Measurements from ENCODE around the gene STK17B.

DNA sequence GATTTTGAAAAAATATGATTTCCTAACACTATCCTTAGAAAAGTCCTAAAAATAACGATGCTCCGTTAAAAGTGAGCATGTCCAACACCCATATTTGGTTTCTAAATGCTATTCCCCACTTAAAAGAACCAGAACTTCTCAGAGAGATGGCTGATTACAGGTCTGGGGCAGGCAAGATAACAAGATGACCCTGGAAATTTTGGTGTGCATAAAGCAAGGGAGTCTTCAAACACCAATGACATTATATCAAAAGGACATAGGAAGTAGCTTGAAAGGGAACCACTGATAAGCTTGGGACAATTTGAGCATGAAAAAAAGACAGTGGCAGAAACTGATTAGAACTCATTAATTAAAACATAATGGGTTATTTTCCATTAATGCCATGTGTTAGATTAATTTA, 17.9 kb downstream of the STK17B start:
- TF ChIP-seq CHD2 (IDR thresholded peaks at IDR 0.05; ENCODE audit: low read length, partially characterized antibody) (no peak), KDM1A (IDR thresholded peaks at IDR 0.05; ENCODE audit: low read depth) (no peak), EP300 (IDR thresholded peaks at IDR 0.05) (no peak), SMC3 (IDR thresholded peaks at IDR 0.05) (no peak)
- TF ChIP-seq, protein P1, sequence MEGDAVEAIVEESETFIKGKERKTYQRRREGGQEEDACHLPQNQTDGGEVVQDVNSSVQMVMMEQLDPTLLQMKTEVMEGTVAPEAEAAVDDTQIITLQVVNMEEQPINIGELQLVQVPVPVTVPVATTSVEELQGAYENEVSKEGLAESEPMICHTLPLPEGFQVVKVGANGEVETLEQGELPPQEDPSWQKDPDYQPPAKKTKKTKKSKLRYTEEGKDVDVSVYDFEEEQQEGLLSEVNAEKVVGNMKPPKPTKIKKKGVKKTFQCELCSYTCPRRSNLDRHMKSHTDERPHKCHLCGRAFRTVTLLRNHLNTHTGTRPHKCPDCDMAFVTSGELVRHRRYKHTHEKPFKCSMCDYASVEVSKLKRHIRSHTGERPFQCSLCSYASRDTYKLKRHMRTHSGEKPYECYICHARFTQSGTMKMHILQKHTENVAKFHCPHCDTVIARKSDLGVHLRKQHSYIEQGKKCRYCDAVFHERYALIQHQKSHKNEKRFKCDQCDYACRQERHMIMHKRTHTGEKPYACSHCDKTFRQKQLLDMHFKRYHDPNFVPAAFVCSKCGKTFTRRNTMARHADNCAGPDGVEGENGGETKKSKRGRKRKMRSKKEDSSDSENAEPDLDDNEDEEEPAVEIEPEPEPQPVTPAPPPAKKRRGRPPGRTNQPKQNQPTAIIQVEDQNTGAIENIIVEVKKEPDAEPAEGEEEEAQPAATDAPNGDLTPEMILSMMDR (IDR thresholded peaks at IDR 0.05) = no peak

All from A549 (cell line).